Right renal cortex interstitium (tissue), 3 donors: ENCODE results near the gene HSCB. TPM values are rescaled to one million over a fixed set of nuclear protein-coding genes. Genes with fewer than 3 reads are reported as not detected.
"Not testable (repeated sequence)": the region's sequence is repeated elsewhere in the genome, so short reads cannot be mapped to it uniquely, and the experiment has no call there.

ENCODE experiments used
- DNase-seq, 3 donors: peaks; one replicate each; pipeline ENCODE4 v3.0.0-alpha.2; 2013; ENCODE audit warnings: low read depth in 3 of 3, low spot score in 2 of 3
- polyA plus RNA-seq, 3 donors: library from polyadenylated mRNA; unstranded; fragments of 120-200 nt; gene quantifications; one replicate each; pipeline ENCODE4 v1.2.1, GENCODE V29; 2013; ENCODE audit not compliant: insufficient read length in 3 of 3

Gene HSCB
- polyA plus RNA-seq, 3 donors, result 20.7 to 26.2 (median 22.8) TPM

- no peak for DNase-seq
Measured at GRCh38 chr22:28737701-28738100, 4.1 kb upstream of the HSCB start.

GRCh38 chr22:28738876-28739275, 3.0 kb upstream of the HSCB start:
- not testable (repeated sequence) for DNase-seq

GRCh38 chr22:28741200-28741784, 547 bp upstream of the HSCB start:
- DNase-seq, result no peak

- no peak for DNase-seq
Measured at GRCh38 chr22:28742562-28742962, 723 bp downstream of the HSCB start.

- no peak for DNase-seq
Measured at GRCh38 chr22:28743852-28744251, 2.0 kb downstream of the HSCB start.

- DNase-seq, result no peak
Measured at GRCh38 chr22:28750471-28750881, 8.6 kb downstream of the HSCB start.

- not testable (repeated sequence) for DNase-seq
Measured at GRCh38 chr22:28754512-28754911, 12.7 kb downstream of the HSCB start.

- no peak for DNase-seq
Measured at GRCh38 chr22:28759861-28760560, 18.2 kb downstream of the HSCB start.

- DNase-seq, result no peak
Measured at GRCh38 chr22:28761449-28761755, 19.6 kb downstream of the HSCB start.

GRCh38 chr22:28762000-28762399, 20.2 kb downstream of the HSCB start:
- DNase-seq, result not testable (repeated sequence)

GRCh38 chr22:28766628-28767027, 24.8 kb downstream of the HSCB start:
- DNase-seq, result no peak

- no peak for DNase-seq
Measured at GRCh38 chr22:28768701-28769393, 27.0 kb downstream of the HSCB start.

GRCh38 chr22:28769394-28770085, 27.7 kb downstream of the HSCB start:
- DNase-seq, result no peak

GRCh38 chr22:28771195-28771791, 29.5 kb downstream of the HSCB start:
- no peak for DNase-seq

GRCh38 chr22:28772633-28773460, 31.0 kb downstream of the HSCB start, which contains the start of gene CCDC117:
Gene CCDC117 (plus strand): TSS chr22:28772695. CDS start chr22:28772850, 155 bp downstream.
- DNase-seq, result peak; percentile 90 to 93 (median 93)

- DNase-seq, result no peak
Measured at GRCh38 chr22:28773461-28773867, 31.6 kb downstream of the HSCB start.

GRCh38 chr22:28774378-28774777, 32.5 kb downstream of the HSCB start:
- DNase-seq, result no peak

GRCh38 chr22:28779833-28780232, 38.0 kb downstream of the HSCB start:
- no peak for DNase-seq

GRCh38 chr22:28780296-28780695, 38.5 kb downstream of the HSCB start:
- no peak for DNase-seq
